ENCODE results near the gene IL23A. TPM values are rescaled to one million over a fixed set of nuclear protein-coding genes. Genes with fewer than 3 reads are reported as not detected.

IL23A gene
- total and polyA plus RNA-seq, 12 donors, result 0.20 to 0.57 (median 0.41) TPM; not detected in 6

DNA sequence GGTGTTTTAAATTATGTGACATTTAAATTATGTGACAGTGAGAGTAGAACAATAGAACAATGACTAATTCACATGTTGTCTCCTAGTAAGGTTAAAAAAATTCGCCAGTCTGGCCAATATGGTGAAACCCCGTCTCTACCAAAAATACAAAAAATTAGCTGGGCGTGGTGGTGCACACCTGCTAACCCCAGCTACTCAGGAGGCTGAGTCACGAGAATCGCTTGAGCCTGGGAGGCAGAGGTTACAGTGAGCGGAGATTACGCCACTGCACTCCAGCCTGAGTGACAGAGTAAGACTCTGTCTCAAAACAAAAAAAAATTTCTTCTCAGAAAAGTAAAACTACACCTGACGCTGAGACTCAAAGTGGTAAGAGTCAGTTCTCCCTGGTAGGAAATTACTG lies 41.3 kb upstream of the IL23A start:
- no peaks in the 10 kb centered on the region for H3K27me3 ChIP-seq
- DNase-seq (no peak), ATAC-seq (no peak)
- H3K27ac ChIP-seq, result peak overlapping the region in 3 of 10 donors; percentile 46 to 100 (median 97)
- intact Hi-C loops (cut with DNase I), result no loop called here
- H3K9me3 ChIP-seq, result no peaks in the 10 kb centered on the region
- WGBS, 2 donors, result 90 to 94% methylated on average over 8 of the region's 8 CpGs
- no peak overlapping the region for H3K4me3 ChIP-seq
- TF ChIP-seq, protein P1, sequence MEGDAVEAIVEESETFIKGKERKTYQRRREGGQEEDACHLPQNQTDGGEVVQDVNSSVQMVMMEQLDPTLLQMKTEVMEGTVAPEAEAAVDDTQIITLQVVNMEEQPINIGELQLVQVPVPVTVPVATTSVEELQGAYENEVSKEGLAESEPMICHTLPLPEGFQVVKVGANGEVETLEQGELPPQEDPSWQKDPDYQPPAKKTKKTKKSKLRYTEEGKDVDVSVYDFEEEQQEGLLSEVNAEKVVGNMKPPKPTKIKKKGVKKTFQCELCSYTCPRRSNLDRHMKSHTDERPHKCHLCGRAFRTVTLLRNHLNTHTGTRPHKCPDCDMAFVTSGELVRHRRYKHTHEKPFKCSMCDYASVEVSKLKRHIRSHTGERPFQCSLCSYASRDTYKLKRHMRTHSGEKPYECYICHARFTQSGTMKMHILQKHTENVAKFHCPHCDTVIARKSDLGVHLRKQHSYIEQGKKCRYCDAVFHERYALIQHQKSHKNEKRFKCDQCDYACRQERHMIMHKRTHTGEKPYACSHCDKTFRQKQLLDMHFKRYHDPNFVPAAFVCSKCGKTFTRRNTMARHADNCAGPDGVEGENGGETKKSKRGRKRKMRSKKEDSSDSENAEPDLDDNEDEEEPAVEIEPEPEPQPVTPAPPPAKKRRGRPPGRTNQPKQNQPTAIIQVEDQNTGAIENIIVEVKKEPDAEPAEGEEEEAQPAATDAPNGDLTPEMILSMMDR (IDR thresholded peaks at IDR 0.05), result no peak
- peaks cover 19 to 87% (median 71%) of the 10 kb centered on the region in 9 donors for H3K4me1 ChIP-seq
- H3K36me3 ChIP-seq, result peaks cover 0 to 54% (median 4%) of the 10 kb centered on the region in 9 donors

DNA sequence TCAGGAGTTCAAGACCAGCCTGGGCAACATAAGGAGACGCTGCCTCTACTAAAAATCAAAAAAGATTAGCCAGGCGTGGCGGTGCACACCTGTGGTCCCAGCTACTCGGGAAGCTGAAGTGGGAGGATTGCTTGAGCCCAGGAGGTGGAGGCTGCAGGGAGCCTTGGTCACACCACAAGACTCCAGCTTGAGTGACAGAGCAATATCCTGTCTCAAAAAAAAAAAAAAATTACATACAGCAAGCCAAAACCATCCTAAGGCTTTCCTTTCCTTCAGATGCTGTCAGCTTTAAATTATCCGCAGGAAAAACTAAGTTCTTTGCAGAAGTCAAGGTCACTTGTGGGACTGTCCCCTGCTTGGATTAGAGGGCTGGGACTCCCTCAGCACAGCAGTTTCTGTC lies 39.9 kb upstream of the IL23A start:
- H3K27ac ChIP-seq, result peak overlapping the region in 9 of 10 donors; percentile 94 to 100 (median 97)
- DNase-seq, result no peak
- H3K4me1 ChIP-seq, result peaks cover 19 to 83% (median 64%) of the 10 kb centered on the region in 9 donors
- TF ChIP-seq, protein P1 (IDR thresholded peaks at IDR 0.05), result no peak
- peak overlapping the region; percentile 68 to 99 (median 84) for H3K4me3 ChIP-seq
- peaks cover 0 to 54% (median 4%) of the 10 kb centered on the region in 9 donors for H3K36me3 ChIP-seq
- H3K9me3 ChIP-seq, result no peaks in the 10 kb centered on the region
- intact Hi-C loops (cut with DNase I), result no loop called here
- H3K27me3 ChIP-seq, result no peaks in the 10 kb centered on the region
- 65 to 66% methylated on average over 5 of the region's 5 CpGs for WGBS, 2 donors
- no peak for ATAC-seq

DNA sequence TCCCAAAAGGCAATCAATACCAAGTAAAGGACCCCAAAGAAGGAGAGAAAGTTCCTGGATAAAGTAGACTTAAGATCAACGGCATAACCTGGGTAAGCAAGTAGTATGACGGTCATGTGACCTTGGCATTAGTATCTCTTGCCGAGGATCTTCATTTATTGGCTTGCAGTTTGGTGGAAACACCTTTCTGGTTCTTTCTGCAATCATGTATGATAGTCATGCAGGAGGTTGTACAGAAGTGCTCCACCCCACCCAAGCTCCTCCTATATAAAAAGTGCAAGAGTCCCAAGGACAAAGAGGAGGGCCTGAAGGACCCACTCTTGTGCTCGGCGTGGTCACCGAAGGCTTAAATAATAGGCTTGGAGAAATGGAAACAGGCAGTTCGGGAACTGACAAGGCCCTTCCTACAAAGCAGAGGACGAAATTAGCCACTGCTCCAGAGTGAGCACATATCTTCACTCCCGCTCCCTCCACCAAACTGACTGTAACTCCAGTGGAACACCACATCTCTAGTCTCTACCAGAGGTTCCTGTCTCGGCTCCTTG lies 39.3 kb upstream of the IL23A start:
- Histone ChIP-seq H3K9me3 (no peaks in the 10 kb centered on the region), H3K27ac (peak overlapping the region; percentile 87 to 100 (median 96)), H3K36me3 (peaks cover 0 to 54% (median 4%) of the 10 kb centered on the region in 9 donors), H3K4me3 (peak overlapping the region; percentile 68 to 99 (median 84)), H3K4me1 (peaks cover 19 to 79% (median 62%) of the 10 kb centered on the region in 9 donors), H3K27me3 (no peaks in the 10 kb centered on the region)
- WGBS, 2 donors, result 1 to 2% methylated on average over 10 of the region's 10 CpGs
- intact Hi-C loops (cut with DNase I), result no loop called here
- TF ChIP-seq, protein P1 (IDR thresholded peaks at IDR 0.05), result no peak
- ATAC-seq (peak in 7 of 8 donors; percentile 2 to 23 (median 3)), DNase-seq (no peak)

DNA sequence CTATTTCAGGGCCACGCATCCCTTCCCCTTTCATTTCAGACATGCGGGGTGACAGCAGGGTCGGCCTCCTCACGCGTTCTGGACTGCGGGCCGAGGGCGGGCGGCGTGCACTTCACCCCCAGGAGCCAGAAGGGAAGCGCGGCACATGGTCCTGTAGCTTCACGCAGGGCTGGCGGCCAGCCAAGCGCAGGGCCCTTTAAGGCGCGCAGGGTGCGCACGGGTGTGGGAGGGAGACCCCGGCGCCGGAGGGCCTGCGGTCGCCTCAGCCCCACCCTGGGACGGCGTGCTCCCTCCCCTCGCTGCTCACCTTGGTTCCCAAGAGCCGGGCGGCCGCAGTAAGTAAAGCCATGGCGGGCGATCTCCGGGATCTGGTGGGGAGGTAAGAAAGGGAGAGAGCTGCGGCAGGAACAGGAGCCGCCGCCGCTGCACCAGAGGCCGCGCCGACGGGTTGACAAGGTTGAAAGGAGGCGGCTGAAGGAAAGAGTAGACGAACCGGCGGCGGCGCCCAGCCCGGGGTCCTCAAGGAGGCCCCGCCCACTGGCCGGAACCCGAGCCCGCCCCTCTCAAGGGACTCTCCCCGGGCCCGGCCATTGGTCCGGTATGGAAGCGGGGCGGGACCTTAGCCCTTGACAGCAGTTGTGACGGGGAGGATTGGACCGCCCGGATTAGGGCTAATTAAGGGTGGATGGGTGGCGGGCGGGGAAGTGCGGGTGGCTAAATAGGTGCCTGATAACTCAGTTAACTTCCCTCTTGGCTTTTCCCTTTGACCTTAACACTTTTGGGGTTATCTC lies 38.6 kb upstream of the IL23A start, which contains the start of gene CS:
CS (minus strand) TSS at position 478 of the 791 bp plus-strand sequence; CDS start at position 349, 129 bp downstream.
- DNase-seq, result peak; percentile 98 to 99
- Histone ChIP-seq H3K9me3 (no peaks in the 10 kb centered on the region), H3K36me3 (peaks cover 0 to 56% (median 4%) of the 10 kb centered on the region in 9 donors), H3K27ac (peak within 1 kb of the TSS; percentile 87 to 100 (median 96)), H3K4me3 (peak within 1 kb of the TSS; percentile 68 to 99 (median 84)), H3K4me1 (peaks cover 19 to 72% (median 58%) of the 10 kb centered on the region in 9 donors), H3K27me3 (no peaks in the 10 kb centered on the region)
- 0% methylated on average over 62 to 63 of the region's 63 CpGs for WGBS, 2 donors
- peak; percentile 97 to 99 (median 98) for ATAC-seq
- TF ChIP-seq, protein P1 (IDR thresholded peaks at IDR 0.05), result no peak
- intact Hi-C loops (cut with DNase I), result loop anchor here in 2 of 10 donors (2.0 kb wide), 2 partner anchors 17 to 33 kb away; partner anchors contain the start of gene COQ10A (in 2 of the 2)

All from heart right ventricle (tissue), 16 donors.